NCI-H446 treated with DMSO at 0.1 percent for 48 hours (cell line): ENCODE measurements around the gene SHCBP1L.
"Not testable (repeated sequence)": the region's sequence is repeated elsewhere in the genome, so short reads cannot be mapped to it uniquely, and the experiment has no call there.

Source experiments
- DNase-seq: peaks from one replicate; lab custom pipeline; 2025; lab: John Stamatoyannopoulos, UW

Gene SHCBP1L

GRCh38 chr1:182965096-182965495, 12.1 kb upstream of the SHCBP1L start:
- DNase-seq: no peak

DNA sequence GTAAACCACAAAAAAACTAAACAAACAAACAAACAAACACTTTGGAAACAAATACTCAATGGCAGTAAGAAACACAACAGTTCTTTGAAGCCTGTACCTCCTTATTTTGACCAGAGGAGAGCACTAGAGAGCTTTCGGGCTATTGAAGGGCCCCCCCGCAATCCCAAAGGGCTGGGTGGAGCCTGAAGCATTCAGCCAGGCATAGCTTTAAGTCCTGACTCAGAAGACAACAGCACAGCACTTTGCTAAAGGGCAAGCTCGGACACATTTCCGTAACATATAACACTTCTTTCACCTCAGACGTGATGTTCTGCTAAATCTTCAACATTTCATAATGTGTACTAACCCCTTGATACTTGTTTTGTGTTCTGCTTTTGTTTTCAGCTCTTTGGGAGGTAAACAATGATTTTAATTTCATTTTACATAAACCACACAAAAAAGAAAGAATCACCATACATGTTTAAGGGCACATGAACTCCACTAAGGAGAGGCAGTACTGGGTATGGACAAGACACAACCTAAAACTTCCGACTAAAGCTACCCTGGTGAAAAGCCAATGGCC, 9.7 kb upstream of the SHCBP1L start:
- peak; percentile 82 for DNase-seq

DNA sequence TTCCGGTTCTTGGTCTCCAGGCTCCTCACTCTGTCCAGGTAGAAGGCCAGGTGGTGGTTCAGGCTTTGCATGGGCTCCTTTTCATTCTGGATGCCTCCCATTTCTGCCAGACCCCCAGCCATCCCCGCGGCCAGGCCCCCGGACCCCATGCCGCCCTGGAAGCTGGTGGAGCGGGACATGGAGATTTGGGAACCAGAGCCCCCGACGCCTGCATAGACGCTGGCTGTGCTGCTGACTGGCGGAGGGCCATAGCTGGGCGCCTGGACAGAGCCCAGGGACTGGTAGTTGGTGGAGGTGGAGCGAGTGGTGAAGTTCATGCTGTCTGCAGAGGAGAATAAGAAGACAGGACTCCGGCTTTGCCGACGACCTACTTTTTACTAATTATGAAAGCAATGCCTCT, 7.1 kb upstream of the SHCBP1L start:
- DNase-seq: no peak

GRCh38 chr1:182957902-182958395, 5.0 kb upstream of the SHCBP1L start:
- DNase-seq: no peak

- DNase-seq: no peak
Observed at GRCh38 chr1:182956708-182957365, 3.9 kb upstream of the SHCBP1L start.

DNA sequence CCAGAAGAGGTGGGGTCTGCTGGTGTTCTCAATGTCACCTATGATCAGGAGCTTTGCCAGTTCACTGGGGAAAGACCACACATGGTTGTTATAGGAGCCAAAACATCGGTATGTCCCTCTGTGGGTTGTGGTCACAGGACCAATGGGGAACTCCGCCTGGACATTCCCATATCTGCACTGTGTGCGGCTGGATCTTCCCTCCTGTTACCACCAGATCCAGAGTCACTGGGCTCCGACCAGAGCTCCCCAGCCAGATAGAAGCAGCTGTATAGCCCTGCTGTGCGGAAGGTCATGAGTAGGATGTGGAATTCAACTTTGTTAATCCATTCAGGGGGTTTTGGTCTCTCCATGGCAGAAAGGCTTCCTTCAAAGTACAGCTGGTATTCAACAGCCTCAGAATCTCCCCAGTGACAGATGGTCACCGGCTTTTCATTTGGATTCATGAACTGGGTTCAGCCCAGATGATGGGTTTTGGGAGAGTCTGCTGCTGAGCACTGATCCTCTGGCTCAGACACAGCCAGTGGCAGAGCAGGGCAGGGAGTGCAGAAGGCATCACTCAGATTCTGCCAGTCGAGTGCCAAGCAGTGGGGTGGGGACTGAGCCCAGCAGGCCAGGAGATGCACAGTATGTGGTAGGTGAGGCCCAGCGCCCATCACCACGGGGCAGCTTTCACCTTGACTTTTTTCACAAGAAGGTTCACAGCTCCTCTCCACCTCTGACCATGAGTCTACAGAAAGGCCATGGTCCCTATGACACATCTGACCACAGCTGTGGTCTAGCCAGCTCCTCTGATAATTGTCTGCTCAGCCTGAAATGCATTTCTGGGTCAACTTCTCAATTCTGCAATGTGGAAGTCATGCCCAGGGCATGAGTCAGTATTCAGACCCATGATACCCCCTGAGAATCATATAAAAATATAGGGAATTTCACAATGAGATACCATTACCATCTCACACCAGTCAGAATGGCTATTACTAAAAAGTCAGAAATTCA, 2.9 kb upstream of the SHCBP1L start:
- DNase-seq: peak; percentile 13

DNA sequence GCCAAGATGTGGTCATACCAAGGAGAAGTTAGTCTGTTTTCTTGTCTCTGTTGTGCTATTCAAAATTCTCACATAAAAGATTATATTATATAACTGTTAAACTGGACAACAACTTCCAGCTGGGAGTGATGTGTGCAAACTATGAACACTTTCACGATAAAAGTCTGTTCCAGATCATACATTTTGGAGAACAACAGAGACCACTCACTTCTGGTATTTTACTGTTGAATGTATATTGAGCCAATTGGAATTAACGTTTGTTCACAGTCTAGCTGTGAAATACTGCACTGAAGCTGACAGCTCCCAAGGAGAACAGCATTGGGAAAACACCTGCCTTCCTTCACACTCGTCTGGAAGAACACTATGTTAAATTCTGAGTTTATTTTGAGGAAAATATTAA, 860 bp upstream of the SHCBP1L start:
- no peak for DNase-seq

- DNase-seq: not testable (repeated sequence)
Observed at GRCh38 chr1:182943336-182943735, 9.6 kb downstream of the SHCBP1L start.

- not testable (repeated sequence) for DNase-seq
Observed at GRCh38 chr1:182942145-182942544, 10.8 kb downstream of the SHCBP1L start.

GRCh38 chr1:182939413-182939812, 13.6 kb downstream of the SHCBP1L start:
- DNase-seq: no peak

- no peak for DNase-seq
Observed at GRCh38 chr1:182935716-182936115, 17.2 kb downstream of the SHCBP1L start.

- DNase-seq: no peak
Observed at GRCh38 chr1:182930985-182931384, 22.0 kb downstream of the SHCBP1L start.

DNA sequence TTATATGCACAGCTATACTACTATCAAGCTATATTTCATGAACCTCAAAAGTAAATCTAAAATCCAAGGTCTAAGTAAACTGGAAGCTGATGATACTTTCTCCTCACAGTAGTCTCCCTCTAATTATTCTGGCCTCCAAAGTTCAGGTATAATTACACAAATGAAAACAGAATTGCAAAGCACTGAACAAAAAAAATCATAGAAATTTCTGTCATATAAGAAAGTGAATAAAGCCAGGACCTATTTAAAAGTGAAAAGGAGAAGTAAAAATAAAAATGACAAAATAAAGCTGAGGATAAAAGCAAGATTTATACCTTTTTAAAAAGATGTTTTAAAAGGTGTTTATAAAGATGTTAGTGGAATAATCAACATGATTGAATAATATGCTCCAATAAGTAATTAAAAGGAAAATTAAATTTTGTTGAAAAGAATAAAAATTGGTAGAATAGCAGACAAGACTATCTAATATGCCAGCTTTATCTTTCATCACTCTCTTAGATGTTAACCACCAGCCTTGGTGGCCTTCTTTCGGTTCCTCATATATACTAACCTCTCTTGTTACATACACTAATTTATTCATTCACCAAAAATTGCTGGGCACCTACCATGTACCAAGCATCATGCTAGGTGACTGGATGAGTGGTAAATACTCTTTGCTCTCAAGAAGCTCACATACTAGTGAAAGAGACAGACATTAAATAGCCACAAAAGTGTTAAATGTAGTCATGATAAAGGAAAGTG, 25.1 kb downstream of the SHCBP1L start:
- no peak for DNase-seq

DNA sequence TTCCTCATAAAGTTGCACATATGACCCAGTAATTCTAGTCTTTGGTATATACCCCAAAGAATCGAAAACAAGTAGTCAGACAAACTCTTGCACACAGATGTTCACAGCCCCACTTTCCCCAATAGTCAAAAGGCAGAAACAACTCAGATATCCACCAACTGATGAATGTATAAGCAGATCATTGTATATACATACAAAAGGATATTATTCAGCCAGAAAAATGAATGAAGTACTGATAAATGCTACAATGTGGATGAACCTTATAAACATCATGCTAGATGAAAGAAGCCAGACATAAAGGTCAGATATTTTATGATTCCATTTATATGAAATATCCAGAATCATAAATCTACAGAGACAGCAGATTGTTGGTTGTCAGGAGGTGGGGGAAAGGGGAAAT, 27.3 kb downstream of the SHCBP1L start:
- DNase-seq: no peak

- DNase-seq: no peak
Observed at GRCh38 chr1:182917378-182917777, 35.6 kb downstream of the SHCBP1L start.

- DNase-seq: no peak
Observed at GRCh38 chr1:182913401-182913800, 39.6 kb downstream of the SHCBP1L start.

- DNase-seq: no peak
Observed at GRCh38 chr1:182910143-182910542, 42.8 kb downstream of the SHCBP1L start.

DNA sequence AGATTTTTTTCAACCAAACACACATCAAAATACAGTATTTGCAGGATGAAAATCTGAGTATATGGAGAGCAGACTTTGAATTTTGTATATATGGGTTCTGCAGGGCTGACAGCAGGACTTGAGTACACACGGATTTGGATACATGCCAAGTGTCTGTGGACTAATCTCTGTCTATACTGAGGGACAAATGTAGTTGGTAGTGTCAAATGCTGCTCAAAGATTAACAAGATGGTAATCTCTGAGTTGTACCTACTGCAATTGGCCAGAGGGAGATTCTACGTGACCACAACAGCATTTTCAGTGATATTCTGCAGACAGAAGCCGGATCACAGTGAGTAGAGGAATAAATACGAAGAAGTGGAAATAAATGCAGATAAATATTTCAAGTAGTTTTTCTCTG, 43.4 kb downstream of the SHCBP1L start:
- no peak for DNase-seq

GRCh38 chr1:182905321-182905720, 47.6 kb downstream of the SHCBP1L start:
- DNase-seq: no peak

DNA sequence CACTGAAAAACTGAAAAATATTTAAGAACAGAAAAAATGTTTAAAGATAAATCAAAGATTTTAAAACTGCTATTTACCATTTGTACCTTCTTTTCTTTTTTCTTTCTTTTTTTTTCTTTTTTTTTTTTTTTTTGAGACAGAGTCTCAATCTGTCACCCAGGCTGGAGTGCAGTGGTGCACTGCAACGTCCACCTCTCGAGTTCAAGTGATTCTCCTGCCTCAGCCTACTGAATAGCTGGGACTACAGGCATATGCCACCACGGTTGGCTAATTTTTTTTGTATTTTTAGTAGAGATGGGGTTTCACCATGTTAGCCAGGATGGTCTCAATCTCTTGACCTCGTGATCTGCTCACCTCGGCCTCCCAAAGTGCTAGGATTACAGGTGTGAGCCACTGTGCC, 51.0 kb downstream of the SHCBP1L start:
- not testable (repeated sequence) for DNase-seq

GRCh38 chr1:182897696-182898095, 55.3 kb downstream of the SHCBP1L start:
- DNase-seq: no peak
